ENCODE data around the gene ASPRV1. TPM values are rescaled to one million over a fixed set of nuclear protein-coding genes. Genes with fewer than 3 reads are reported as not detected.

Gene ASPRV1
- total RNA-seq, 3 donors from 2014 or later (not counting 1 experiment from before 2014, with no cell fraction given): 1.4 to 2.7 (median 1.9) TPM

DNA sequence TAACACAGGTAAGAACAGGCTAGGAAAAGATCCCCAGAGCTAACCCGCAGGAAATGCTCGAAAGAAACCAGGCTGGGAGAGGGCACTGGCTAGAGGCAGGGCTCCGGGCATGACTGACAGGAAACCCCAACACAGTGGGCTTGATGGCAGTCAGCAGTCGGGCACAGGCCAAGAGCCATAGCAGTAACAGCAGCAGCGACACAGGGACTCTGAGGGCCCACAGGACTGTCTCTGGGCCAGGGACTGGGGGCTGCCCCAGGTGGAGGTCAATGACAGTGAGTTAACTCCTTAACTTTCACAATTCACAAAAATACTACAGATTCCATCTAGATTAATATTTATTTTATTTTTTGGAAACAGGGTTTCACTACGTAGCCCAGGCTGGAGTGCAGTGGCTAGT is 37.3 kb upstream of the ASPRV1 start:
- intact Hi-C loops (cut with micrococcal nuclease): no loop called here
- DNase-seq (no peak), ATAC-seq (no peak)
- no peaks in the 10 kb centered on the region for H3K9me3 Mint-ChIP-seq
- H3K27ac ChIP-seq (ENCODE audit: low read length): no peak overlapping the region
- TF ChIP-seq, protein P1, sequence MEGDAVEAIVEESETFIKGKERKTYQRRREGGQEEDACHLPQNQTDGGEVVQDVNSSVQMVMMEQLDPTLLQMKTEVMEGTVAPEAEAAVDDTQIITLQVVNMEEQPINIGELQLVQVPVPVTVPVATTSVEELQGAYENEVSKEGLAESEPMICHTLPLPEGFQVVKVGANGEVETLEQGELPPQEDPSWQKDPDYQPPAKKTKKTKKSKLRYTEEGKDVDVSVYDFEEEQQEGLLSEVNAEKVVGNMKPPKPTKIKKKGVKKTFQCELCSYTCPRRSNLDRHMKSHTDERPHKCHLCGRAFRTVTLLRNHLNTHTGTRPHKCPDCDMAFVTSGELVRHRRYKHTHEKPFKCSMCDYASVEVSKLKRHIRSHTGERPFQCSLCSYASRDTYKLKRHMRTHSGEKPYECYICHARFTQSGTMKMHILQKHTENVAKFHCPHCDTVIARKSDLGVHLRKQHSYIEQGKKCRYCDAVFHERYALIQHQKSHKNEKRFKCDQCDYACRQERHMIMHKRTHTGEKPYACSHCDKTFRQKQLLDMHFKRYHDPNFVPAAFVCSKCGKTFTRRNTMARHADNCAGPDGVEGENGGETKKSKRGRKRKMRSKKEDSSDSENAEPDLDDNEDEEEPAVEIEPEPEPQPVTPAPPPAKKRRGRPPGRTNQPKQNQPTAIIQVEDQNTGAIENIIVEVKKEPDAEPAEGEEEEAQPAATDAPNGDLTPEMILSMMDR (IDR thresholded peaks at IDR 0.05): no peak
- no peak overlapping the region for H3K4me3 Mint-ChIP-seq
- H3K4me1 Mint-ChIP-seq: peaks cover 22 to 33% of the 10 kb centered on the region in 2 donors
- H3K4me1 ChIP-seq (ENCODE audit: control insufficient read depth, insufficient read depth, low read length): peaks cover 16% of the 10 kb centered on the region
- no peaks in the 10 kb centered on the region for H3K27me3 ChIP-seq (ENCODE audit: control insufficient read depth, insufficient read depth, low read length)
- WGBS (ENCODE audit: insufficient coverage): 94% methylated on average over 6 of the region's 6 CpGs
- H3K36me3 Mint-ChIP-seq: peaks cover 6% of the 10 kb centered on the region
- H3K36me3 ChIP-seq (ENCODE audit: control insufficient read depth, insufficient read depth, low read length): peaks cover 7% of the 10 kb centered on the region
- no peaks in the 10 kb centered on the region for H3K9me3 ChIP-seq (ENCODE audit: control insufficient read depth, insufficient read depth, low read length)
- no peak overlapping the region for H3K4me3 ChIP-seq (ENCODE audit: low read length)
- no peaks in the 10 kb centered on the region for H3K27me3 Mint-ChIP-seq (ENCODE audit: low read depth in 2 of 2)
- H3K27ac Mint-ChIP-seq: no peak overlapping the region

DNA sequence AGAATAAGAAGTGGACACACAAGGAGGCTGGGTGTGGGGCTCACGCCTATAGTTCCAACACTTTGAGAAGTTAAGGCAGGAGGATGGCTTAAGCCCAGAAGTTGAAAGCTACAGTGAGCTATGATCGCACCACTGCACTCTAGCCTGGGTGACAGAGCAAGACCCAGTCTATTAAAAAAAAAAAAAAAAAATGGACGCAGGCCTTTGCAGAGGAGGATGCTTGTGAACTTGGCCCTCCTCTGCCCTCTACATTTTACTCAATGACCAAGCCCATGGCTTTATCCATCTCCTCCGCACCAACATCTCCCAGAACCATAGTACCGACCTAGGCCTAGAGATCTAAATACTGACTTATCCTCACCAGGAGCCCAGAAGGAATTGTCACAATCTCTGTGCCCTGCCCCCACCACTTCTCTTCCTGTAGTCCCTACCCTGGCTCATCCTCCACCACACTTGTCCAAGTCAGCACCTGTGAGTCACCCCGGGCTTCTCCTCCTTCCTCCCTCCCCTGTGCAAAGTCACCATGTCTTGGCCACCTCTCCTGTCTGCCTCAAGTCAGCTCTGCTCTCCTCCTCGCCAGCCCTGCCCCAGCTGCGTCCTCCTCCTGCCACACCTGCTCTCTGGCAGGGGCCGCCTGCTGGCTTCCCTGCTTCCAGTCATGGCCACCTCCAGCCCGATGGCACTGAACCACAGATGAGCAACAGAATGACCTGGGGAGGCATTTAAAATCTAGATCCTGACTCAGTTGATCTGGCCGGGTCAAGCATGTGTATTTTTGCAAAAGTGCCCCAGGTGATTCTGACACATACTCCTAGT is 35.8 kb upstream of the ASPRV1 start:
- peaks cover 15% of the 10 kb centered on the region for H3K36me3 ChIP-seq (ENCODE audit: control insufficient read depth, insufficient read depth, low read length)
- Mint-ChIP-seq H3K27ac (no peak overlapping the region), H3K9me3 (no peaks in the 10 kb centered on the region), H3K36me3 (peaks cover 9% of the 10 kb centered on the region), H3K27me3 (ENCODE audit: low read depth in 2 of 2) (no peaks in the 10 kb centered on the region), H3K4me1 (peaks cover 15 to 25% of the 10 kb centered on the region in 2 donors), H3K4me3 (no peak overlapping the region)
- no peaks in the 10 kb centered on the region for H3K9me3 ChIP-seq (ENCODE audit: control insufficient read depth, insufficient read depth, low read length)
- H3K4me1 ChIP-seq (ENCODE audit: control insufficient read depth, insufficient read depth, low read length): peaks cover 11% of the 10 kb centered on the region
- ATAC-seq (peak in 1 of 3 donors; percentile 64), DNase-seq (no peak)
- TF ChIP-seq, protein P1 (IDR thresholded peaks at IDR 0.05): no peak
- WGBS (ENCODE audit: insufficient coverage): 84% methylated on average over 11 of the region's 11 CpGs
- intact Hi-C loops (cut with micrococcal nuclease): no loop called here
- H3K27ac ChIP-seq (ENCODE audit: low read length): no peak overlapping the region
- no peaks in the 10 kb centered on the region for H3K27me3 ChIP-seq (ENCODE audit: control insufficient read depth, insufficient read depth, low read length)
- H3K4me3 ChIP-seq (ENCODE audit: low read length): no peak overlapping the region

DNA sequence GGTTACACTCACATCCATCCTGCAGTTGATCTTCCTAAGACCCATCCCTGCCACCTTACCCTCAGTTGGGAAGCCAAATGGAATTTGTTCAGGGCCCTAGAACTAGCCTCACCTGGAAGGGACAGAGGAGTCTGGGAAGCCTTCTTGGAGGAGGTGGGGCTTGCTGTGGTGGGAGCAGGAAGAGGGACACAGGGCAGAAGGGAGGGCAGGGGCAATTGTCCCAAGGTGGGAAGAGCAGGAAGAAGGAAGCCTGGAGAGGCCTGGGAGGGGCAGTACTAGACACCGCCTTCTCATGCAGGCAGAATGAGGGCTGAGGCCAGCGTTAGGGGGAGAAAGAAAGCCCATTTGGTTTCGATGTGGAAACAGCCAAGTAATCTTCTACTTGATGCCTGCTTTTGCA is 34.1 kb upstream of the ASPRV1 start:
- peaks cover 11 to 21% of the 10 kb centered on the region in 2 donors for H3K4me1 Mint-ChIP-seq
- no peak overlapping the region for H3K4me3 Mint-ChIP-seq
- H3K27me3 ChIP-seq (ENCODE audit: control insufficient read depth, insufficient read depth, low read length): no peaks in the 10 kb centered on the region
- no peaks in the 10 kb centered on the region for H3K9me3 Mint-ChIP-seq
- peaks cover 9% of the 10 kb centered on the region for H3K36me3 Mint-ChIP-seq
- DNase-seq (no peak), ATAC-seq (no peak)
- no peaks in the 10 kb centered on the region for H3K9me3 ChIP-seq (ENCODE audit: control insufficient read depth, insufficient read depth, low read length)
- H3K36me3 ChIP-seq (ENCODE audit: control insufficient read depth, insufficient read depth, low read length): peaks cover 15% of the 10 kb centered on the region
- intact Hi-C loops (cut with micrococcal nuclease): no loop called here
- no peak overlapping the region for H3K4me3 ChIP-seq (ENCODE audit: low read length)
- WGBS (ENCODE audit: insufficient coverage): 100% methylated on average over 3 of the region's 3 CpGs
- no peaks in the 10 kb centered on the region for H3K27me3 Mint-ChIP-seq (ENCODE audit: low read depth in 2 of 2)
- no peak overlapping the region for H3K27ac Mint-ChIP-seq
- no peak overlapping the region for H3K27ac ChIP-seq (ENCODE audit: low read length)
- no peaks in the 10 kb centered on the region for H3K4me1 ChIP-seq (ENCODE audit: control insufficient read depth, insufficient read depth, low read length)
- TF ChIP-seq, protein P1 (IDR thresholded peaks at IDR 0.05): no peak

Measured in natural killer cell (primary cell).